Gastrocnemius medialis (tissue), 4 donors: Measurements from ENCODE around the gene NOXO1.

Experiments used
- CTCF ChIP-seq, 5 experiments: fragments of 450-650 bp in 3 of 5; fragments of 200-600 bp in 2 of 5; sonication (generic) in 2 of 5; IDR thresholded peaks in 4 of 5; conservative IDR thresholded peaks in 1 of 5; 1 replicate in 4 of 5; 2 replicates in 1 of 5; pipeline ENCODE4 v1.5.1; 2016 to 2019; ENCODE audit warnings: antibody characterized with exemption in 5 of 5, mild to moderate bottlenecking in 3 of 5, moderate library complexity in 3 of 5
- POLR2A ChIP-seq, 2 donors: fragments of 450-650 bp; IDR thresholded peaks; one replicate each; pipeline ENCODE4 v1.6.1; 2017; ENCODE audit warnings: antibody characterized with exemption in 2 of 2, mild to moderate bottlenecking in 2 of 2, moderate library complexity in 2 of 2

GRCh38 chr16:1961651-1962067 lies 19.6 kb downstream of the NOXO1 start:
- no peak for TF ChIP-seq CTCF (IDR thresholded peaks at IDR 0.05 in 4 of 5, conservative IDR thresholded peaks at IDR 0.05 in 1 of 5)
- TF ChIP-seq POLR2A (IDR thresholded peaks at IDR 0.05): no peak
